ENCODE measurements around the gene RSPO1.

DNA sequence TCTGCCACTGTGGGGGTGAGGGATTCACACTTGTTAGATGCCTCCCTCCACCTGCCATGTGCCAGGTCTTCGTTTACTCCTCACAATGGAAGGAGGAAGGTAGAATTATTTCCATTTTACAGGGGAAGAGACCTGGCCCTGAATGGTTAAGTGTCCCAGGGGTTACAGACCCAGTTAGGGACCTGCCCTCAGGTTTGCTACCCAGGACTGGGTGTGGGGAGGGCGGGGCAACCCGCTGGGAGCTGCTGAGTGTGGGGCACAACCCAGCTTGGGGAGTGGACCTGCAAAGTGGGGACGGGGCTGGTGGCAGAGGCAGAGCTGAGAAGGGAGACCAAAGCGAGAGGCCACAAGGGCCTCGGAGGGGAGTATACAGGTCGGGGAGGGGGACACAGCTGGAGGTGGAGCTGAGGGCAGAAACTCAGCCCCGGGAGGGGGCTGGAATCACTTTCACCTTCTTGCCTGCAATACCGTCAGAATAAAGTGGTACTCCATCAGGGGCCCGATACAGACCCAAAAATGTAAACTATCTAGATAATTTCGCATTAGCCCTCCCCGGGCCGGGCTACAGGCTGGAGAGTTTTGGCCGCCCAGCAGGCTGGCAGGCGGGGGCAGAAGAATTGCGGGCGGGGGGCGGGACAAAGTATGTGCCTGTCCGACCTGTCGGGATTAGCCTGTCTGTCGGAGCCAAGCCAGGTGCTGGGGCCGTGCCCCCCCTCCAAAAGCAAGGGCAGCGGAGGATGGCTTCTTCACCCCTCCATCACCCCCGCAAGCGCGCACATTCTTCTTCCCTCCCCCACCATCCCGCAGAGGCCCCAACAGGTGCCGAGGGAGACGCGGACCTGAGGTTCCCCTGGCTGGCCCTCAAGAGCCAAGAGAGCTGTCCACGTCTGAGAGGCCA, 1.4 kb downstream of the RSPO1 start:
- TF ChIP-seq EZH2phosphoT487 (IDR thresholded peaks at IDR 0.05; ENCODE audit: low read length) (no peak; the same call in 1 of the 2 replicates), EZH2 (optimal IDR thresholded peaks at IDR 0.05; ENCODE audit: low read depth, low read length) (no peak)
- TF ChIP-seq, protein P1, sequence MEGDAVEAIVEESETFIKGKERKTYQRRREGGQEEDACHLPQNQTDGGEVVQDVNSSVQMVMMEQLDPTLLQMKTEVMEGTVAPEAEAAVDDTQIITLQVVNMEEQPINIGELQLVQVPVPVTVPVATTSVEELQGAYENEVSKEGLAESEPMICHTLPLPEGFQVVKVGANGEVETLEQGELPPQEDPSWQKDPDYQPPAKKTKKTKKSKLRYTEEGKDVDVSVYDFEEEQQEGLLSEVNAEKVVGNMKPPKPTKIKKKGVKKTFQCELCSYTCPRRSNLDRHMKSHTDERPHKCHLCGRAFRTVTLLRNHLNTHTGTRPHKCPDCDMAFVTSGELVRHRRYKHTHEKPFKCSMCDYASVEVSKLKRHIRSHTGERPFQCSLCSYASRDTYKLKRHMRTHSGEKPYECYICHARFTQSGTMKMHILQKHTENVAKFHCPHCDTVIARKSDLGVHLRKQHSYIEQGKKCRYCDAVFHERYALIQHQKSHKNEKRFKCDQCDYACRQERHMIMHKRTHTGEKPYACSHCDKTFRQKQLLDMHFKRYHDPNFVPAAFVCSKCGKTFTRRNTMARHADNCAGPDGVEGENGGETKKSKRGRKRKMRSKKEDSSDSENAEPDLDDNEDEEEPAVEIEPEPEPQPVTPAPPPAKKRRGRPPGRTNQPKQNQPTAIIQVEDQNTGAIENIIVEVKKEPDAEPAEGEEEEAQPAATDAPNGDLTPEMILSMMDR (IDR thresholded peaks at IDR 0.05; ENCODE audit: low read length), result no peak

Measured in MM.1S (cell line).